GM10248 (cell line): Measurements from ENCODE around the gene HAO2.
A peak's percentile ranks its signal among the peaks of the same experiment; 100 is the strongest.

Source experiments
- CTCF ChIA-PET: fragments of 300-600 bp; sonication (Branson Sonifier 250); formaldehyde crosslinking; extraction: SDS; loops from one replicate; lab custom pipeline; 2021; ENCODE audit warnings: antibody characterized with exemption; lab: Yijun Ruan, JAX
- POLR2A ChIA-PET: fragments of 350-650 bp; sonication (Branson Sonifier 250); formaldehyde crosslinking; extraction: SDS; loops from one replicate; lab custom pipeline; 2020; ENCODE audit warnings: antibody characterized with exemption; lab: Yijun Ruan, JAX
- DNase-seq: peaks from one replicate; pipeline ENCODE4 v3.0.0; 2012; ENCODE audit errors: extremely low spot score
- TF ChIP-seq, protein P1 (sequence below): IDR thresholded peaks from 2 replicates; pipeline ENCODE4 v1.5.1; 2012; ENCODE audit warnings: mild to moderate bottlenecking, low read depth; ENCODE audit errors: extremely low read depth, missing control alignments, control extremely low read depth

The HAO2 gene

DNA sequence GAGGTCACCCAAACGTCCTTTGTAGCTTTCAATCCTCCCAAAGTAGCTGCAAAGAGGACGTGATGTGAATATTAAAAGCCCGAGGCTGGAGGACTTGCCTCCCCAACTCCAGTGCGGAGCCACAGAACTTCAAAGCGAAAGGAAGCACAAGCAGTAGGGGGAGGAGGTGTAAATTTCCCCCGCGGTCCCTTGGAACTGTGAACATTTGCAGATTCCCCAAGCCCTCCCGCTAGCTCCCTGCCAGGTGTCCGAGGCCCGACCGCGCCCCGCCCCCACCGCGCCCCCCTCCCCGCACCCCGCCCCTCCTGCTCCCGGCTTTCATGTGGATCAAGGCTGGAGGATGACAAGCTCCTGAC, 41.5 kb upstream of the HAO2 start:
- TF ChIP-seq, protein P1, sequence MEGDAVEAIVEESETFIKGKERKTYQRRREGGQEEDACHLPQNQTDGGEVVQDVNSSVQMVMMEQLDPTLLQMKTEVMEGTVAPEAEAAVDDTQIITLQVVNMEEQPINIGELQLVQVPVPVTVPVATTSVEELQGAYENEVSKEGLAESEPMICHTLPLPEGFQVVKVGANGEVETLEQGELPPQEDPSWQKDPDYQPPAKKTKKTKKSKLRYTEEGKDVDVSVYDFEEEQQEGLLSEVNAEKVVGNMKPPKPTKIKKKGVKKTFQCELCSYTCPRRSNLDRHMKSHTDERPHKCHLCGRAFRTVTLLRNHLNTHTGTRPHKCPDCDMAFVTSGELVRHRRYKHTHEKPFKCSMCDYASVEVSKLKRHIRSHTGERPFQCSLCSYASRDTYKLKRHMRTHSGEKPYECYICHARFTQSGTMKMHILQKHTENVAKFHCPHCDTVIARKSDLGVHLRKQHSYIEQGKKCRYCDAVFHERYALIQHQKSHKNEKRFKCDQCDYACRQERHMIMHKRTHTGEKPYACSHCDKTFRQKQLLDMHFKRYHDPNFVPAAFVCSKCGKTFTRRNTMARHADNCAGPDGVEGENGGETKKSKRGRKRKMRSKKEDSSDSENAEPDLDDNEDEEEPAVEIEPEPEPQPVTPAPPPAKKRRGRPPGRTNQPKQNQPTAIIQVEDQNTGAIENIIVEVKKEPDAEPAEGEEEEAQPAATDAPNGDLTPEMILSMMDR: no peak
- CTCF ChIA-PET: interaction anchor here (0.8 to 4.9 kb wide), 10 partner anchors 10 to 338 kb away, joined by 3 to 18 read pairs (median 5); partner anchors contain the start of gene ZNF697
- DNase-seq: no peak
- POLR2A ChIA-PET: interaction anchor here (0.5 kb wide), 1 partner anchor 9 kb away, joined by 3 read pairs; no protein-coding TSS in a partner anchor

DNA sequence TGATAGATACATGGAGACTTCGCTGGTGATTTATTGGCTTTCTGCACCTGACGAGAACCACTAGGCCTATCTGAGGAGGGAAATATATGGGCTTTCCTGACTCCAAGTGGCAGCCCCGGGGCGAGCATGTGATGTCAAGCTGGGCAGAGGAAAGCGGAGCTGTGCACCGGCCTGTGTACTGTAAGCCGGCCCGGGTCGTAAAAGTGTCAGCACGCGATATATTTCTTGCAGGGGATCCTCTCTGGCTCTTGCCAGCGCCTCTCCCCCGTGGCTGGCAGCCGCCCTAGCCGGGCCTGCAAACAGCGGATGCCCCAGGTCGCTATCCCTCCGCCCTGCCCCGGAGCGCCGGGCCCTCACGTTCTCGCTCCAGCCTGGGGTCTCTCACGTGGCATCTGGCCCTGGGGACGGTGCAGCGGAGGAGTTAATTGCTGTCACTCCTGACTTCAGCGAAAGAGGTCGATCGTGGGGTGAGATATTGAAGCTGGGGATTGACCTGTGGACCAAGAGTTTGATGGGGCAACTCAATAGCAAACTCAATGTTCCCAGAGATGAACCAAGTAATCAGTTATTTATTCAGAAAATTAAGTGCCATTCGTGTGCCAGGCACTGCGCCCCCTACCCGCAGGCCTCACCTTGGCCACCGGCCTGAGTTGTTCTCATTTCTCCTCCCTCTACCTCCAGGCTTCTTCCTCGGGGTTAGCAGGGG, 41.0 kb upstream of the HAO2 start:
- no peak for DNase-seq
- ChIA-PET POLR2A (interaction anchor here (0.5 kb wide), 1 partner anchor 8 kb away, joined by 3 read pairs; no protein-coding TSS in a partner anchor), CTCF (interaction anchor here (0.8 to 4.9 kb wide), 11 partner anchors 10 to 339 kb away, joined by 3 to 18 read pairs (median 4); partner anchors contain the start of gene ZNF697)
- TF ChIP-seq, protein P1: peak; percentile 43

DNA sequence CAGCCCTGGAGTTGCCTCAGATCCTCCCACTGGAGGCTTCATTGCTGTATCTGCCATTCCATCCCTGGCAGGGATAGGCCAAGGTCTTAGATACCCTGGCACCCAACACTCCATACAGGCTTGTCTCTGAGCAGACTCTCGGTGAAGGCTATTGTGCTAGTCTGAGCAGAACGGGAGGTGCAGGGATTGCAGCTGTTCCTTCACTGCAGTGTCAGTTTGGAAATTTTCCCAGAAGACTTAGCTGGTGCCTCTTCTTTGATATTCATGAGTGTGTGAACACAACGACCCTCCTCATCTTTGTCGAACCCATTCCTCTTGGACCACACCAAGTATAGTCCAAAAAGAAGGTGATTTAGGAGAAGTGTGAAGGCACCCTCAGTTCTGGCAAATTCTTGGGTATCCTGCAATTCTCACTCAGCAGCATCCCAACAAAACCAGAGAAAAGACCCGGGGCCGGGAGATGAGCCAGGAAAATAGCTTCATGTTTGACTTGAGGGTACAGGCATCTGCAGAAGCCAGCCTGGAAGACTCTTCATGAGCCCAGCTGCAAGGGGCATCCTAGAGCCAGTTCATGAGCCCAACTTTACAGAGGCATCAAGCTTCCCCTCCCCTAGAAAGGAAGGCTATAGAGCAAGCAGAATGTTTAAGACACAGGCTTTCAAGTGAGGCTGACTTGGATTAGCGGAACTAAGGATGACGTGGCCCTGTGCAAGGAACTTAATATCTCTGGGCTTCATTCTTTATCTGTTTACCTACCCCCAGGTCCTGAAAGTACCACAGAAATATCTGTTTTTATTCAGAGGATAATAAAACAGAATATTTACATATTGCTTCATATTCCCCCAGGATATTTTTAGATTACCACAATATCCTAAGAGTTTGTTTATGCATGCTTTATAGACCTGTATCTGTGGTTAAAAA, 38.8 kb upstream of the HAO2 start:
- POLR2A ChIA-PET: no interaction called here
- TF ChIP-seq, protein P1: no peak
- CTCF ChIA-PET: interaction anchor here (0.9 to 3.6 kb wide), 3 partner anchors 19 to 55 kb away, joined by 3 to 16 read pairs (median 5); no protein-coding TSS in a partner anchor
- DNase-seq: no peak

DNA sequence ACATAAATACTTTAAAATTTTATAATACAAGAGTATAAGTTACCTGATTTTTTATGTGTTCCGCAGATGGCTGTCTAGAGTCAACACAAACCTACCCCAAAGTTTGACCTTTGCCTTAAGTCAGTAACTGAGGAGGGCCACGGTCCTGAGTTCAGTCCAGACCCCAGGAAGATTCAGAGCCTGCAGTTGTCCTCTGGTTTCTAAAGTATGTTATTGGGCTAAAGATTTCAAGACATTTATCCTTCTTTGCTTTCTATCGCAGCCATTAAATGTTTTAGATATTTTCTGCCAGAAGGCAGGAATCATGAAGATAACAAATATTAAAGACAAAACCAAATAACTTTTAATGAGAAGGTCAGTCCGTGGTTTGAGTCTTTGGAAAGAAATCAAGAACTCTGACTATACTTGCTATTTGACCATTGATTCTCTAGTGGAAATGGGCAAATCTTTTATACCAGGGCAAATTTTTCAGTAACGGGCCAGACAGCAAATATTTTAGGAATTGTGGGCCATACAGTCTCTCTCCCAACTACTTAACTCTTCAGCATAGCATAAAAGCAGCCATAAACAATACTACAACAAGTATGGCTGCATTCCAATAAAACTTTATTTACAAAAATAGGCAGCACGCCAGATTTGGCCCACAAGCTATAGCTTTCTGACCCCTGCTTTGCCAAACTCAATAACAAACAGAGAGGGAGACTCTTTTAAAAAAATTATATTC, 38.0 kb upstream of the HAO2 start:
- TF ChIP-seq, protein P1: no peak
- ChIA-PET POLR2A (no interaction called here), CTCF (interaction anchor here (1.2 kb wide), 1 partner anchor 56 kb away, joined by 3 read pairs; no protein-coding TSS in a partner anchor)
- DNase-seq: no peak

DNA sequence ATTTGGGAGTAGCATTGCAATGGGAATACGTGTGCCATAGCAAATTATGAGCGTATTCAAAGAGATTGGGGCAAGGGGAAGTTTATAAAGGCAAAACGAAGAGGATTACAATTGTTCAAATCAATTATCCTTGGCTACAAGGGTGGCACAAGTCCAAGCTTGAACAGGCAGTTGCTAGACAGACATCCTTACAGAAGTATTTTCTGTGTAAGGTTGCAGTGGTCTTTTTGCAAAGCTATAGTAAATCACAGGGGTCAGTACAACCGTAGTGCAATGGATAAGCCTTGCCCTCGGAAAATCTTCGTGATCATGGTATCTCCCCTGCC, 37.4 kb upstream of the HAO2 start:
- POLR2A ChIA-PET: no interaction called here
- CTCF ChIA-PET: interaction anchor here (1.2 kb wide), 1 partner anchor 56 kb away, joined by 3 read pairs; no protein-coding TSS in a partner anchor
- DNase-seq: no peak
- TF ChIP-seq, protein P1: no peak

DNA sequence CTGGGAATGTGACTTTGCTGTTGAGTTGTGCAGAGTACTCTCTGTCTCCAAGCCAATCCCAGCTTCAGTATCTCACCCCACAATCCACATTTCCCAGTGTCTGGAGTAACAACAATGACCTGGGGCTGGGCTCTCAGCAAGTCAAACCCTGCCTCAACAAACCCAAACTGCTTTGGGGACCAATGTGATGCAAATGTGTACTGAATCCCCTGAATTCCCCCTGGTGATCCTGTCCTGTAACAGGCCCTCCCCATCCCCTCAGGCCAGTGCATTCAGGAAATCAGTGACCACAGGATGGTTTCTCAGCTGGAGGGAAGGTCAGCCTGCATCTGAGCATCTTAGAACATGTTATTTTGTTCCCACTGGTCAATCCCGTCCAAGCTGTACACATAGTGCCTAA, 36.7 kb upstream of the HAO2 start:
- DNase-seq: no peak
- TF ChIP-seq, protein P1: no peak
- ChIA-PET POLR2A (no interaction called here), CTCF (interaction anchor here (1.2 kb wide), 1 partner anchor 15 kb away, joined by 3 read pairs; no protein-coding TSS in a partner anchor)
